ENCODE data around the gene RBBP8NL.
"Not testable (repeated sequence)": the region's sequence is repeated elsewhere in the genome, so short reads cannot be mapped to it uniquely, and the experiment has no call there.

RBBP8NL gene

DNA sequence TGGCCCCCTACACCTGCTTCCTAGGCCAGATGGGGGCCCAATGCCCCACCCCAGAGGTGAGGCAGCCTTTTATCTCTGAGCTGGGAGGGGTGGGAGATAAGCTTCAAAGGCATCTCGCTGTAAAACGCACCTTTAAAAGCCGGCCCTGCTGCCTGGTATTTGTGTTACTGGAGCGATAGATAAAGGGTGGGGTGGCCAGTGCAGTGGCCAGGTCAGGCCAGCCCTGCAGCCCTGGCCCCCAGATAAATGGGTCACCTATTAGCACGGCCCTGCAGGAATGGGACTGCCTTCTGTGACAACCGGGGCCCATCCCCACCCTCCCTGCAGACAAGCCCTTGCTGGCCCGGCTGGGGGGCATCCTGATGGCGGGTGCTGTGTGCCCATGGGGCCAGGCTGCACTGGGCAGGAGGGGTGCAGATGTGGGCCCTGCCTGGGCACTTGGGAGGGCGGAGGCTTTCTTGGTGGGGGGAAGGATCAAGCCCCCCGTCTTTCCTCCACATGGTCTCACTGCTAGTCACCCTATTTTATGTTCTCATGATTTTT lies 3.0 kb upstream of the RBBP8NL start:
- no peak overlapping the region for H3K4me3 ChIP-seq (replicated peaks; ENCODE audit: low read depth, low read length)
- H3K36me3 ChIP-seq (ENCODE audit: control insufficient read depth, insufficient read depth, low read length) = no peaks in the 10 kb centered on the region
- DNase-seq (ENCODE audit: extremely low read depth, insufficient read length) = no peak
- TF ChIP-seq, protein P1, sequence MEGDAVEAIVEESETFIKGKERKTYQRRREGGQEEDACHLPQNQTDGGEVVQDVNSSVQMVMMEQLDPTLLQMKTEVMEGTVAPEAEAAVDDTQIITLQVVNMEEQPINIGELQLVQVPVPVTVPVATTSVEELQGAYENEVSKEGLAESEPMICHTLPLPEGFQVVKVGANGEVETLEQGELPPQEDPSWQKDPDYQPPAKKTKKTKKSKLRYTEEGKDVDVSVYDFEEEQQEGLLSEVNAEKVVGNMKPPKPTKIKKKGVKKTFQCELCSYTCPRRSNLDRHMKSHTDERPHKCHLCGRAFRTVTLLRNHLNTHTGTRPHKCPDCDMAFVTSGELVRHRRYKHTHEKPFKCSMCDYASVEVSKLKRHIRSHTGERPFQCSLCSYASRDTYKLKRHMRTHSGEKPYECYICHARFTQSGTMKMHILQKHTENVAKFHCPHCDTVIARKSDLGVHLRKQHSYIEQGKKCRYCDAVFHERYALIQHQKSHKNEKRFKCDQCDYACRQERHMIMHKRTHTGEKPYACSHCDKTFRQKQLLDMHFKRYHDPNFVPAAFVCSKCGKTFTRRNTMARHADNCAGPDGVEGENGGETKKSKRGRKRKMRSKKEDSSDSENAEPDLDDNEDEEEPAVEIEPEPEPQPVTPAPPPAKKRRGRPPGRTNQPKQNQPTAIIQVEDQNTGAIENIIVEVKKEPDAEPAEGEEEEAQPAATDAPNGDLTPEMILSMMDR (IDR thresholded peaks at IDR 0.05; ENCODE audit: insufficient read depth, low read length, poor library complexity, severe bottlenecking) = no peak
- no peaks in the 10 kb centered on the region; the same call in none of the 2 replicates for H3K27me3 ChIP-seq (replicated peaks; ENCODE audit: control insufficient read depth, insufficient read depth, low read length)

DNA sequence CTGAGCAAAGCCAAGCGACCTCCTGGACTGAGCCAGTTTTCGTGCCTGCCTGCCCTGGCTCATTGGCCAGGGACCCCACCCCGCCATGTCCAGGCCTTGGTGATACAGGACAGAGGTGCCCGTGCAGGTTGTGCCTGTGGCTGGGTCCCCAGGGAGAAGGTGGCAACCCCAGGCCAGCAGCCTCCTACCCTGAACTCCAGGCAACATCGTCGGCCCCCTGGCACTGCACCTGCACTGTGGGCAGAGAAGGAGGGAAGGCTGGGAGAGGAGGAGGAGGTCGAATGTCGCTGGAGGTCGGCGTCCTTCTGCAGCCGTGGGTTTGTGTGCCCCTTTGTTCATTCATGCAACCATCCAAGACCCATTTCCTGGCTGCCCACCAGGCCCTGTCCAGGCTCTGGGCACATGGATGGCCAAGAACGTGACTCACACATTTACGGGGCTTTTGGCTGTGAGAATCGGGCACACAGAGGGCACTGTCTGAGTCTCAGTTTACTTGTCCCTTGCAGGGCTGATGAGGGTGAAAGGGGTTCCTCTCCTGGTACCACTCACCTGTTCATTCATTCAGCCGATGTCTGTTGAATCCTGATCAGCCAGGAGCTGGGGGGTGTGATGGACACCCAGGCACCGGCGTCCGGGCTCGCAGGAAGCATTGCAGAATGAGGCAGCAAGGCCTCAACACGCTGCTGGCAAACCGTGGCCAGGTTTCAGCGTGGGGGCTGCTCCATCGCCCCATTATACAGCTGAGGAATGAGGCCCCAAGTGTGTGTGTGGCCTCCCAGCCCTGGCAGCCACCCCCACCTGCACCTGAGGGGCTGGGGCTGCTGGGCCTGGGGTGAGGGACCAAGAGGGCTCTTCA lies 2.3 kb upstream of the RBBP8NL start:
- Histone ChIP-seq H3K36me3 (ENCODE audit: control insufficient read depth, insufficient read depth, low read length) (no peaks in the 10 kb centered on the region), H3K27me3 (replicated peaks; ENCODE audit: control insufficient read depth, insufficient read depth, low read length) (no peaks in the 10 kb centered on the region; the same call in none of the 2 replicates), H3K4me3 (replicated peaks; ENCODE audit: low read depth, low read length) (no peak overlapping the region)
- DNase-seq (ENCODE audit: extremely low read depth, insufficient read length) = no peak
- TF ChIP-seq, protein P1 (IDR thresholded peaks at IDR 0.05; ENCODE audit: insufficient read depth, low read length, poor library complexity, severe bottlenecking) = no peak

DNA sequence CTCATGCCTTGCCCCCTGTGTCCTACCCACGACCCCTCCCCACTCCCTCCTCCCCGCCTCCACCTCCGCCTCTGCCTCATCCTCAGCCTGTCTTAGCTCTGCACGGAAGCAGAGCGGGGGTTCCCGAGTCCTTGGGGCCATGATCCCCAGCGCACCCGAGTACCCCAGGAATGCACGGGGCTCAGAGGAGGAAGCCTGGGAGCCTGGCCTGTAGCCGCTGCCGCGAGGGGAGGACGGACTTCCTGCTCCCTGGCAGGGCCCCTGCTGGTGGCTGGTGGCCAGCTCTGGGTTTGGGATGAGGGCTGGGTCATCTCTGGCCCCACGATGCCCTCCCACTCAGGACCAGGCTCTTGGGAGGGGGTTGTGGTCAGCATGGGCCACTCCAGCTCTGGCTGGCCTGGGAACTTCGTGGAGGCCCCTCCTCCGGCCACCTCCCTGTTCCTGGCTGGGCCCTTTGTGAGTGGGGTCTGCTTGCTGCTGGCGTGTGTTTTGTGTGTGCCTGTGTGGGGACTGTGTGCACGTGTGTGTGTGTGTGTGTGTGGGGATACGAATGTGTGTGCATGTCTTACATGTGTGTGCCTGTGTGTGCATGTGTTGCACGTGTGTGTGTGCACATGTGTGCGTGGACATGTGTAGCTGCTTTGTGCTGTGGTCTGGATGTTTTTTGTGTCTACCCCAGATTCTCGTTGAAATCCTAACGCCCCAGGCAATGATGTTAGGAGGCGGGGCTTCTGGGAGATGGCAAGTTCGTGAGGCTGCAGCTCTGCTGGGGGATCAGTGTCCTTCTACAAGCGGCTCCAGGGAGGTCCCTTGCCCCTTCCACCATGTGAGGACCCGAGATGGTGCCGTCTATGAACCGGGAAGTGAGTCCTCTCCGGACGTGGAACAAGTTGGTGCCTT lies 1.3 kb upstream of the RBBP8NL start:
- no peak for DNase-seq (ENCODE audit: extremely low read depth, insufficient read length)
- Histone ChIP-seq H3K27me3 (replicated peaks; ENCODE audit: control insufficient read depth, insufficient read depth, low read length) (no peaks in the 10 kb centered on the region; the same call in 1 of the 2 replicates), H3K4me3 (replicated peaks; ENCODE audit: low read depth, low read length) (no peak overlapping the region), H3K36me3 (ENCODE audit: control insufficient read depth, insufficient read depth, low read length) (no peaks in the 10 kb centered on the region)
- TF ChIP-seq, protein P1 (IDR thresholded peaks at IDR 0.05; ENCODE audit: insufficient read depth, low read length, poor library complexity, severe bottlenecking) = no peak

DNA sequence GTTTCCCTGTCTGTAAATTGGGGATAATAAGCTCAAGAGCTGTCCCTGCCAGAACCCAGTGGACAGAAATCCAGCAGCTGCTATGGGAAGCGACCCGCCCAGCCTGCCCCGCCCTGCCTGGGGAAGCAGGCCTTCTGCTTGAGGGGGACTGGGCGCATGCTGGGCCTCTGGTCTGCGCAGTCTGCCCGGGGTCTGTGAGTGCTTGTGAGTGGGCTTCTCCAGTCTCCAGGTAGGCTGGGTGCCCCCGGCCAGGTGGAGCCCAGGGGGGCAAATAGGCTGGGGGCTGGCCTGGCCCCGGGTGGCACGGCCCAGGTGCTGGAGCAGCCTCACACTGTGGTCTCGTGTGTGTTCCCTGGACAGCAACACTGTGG lies 648 bp upstream of the RBBP8NL start:
- no peak overlapping the region for H3K4me3 ChIP-seq (replicated peaks; ENCODE audit: low read depth, low read length)
- H3K36me3 ChIP-seq (ENCODE audit: control insufficient read depth, insufficient read depth, low read length) = no peaks in the 10 kb centered on the region
- TF ChIP-seq, protein P1 (IDR thresholded peaks at IDR 0.05; ENCODE audit: insufficient read depth, low read length, poor library complexity, severe bottlenecking) = no peak
- DNase-seq (ENCODE audit: extremely low read depth, insufficient read length) = no peak
- no peaks in the 10 kb centered on the region; the same call in 1 of the 2 replicates for H3K27me3 ChIP-seq (replicated peaks; ENCODE audit: control insufficient read depth, insufficient read depth, low read length)

DNA sequence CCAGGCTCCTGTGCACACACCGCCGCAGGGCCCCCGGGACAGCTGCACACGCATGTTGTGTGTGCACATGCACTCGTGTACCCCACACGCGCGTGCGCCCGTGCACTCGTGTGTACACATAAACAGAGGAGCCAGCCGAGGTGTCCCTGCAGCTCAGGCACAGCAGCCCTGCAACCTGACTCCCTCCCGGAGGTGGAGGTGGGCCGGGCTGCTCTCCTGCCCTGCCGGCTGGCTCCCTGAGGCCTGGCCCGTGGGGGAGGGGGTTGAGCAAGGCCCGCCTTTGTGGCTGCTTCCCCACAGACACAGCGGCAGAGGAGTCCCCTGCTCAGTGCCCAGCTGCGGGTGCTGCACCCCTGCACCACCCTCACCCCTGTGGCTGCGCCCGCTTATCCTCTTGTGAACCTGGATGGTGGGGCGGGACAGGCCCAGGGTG lies 624 bp downstream of the RBBP8NL start:
- Histone ChIP-seq H3K36me3 (ENCODE audit: control insufficient read depth, insufficient read depth, low read length) (no peaks in the 10 kb centered on the region), H3K4me3 (replicated peaks; ENCODE audit: low read depth, low read length) (no peak overlapping the region), H3K27me3 (replicated peaks; ENCODE audit: control insufficient read depth, insufficient read depth, low read length) (no peaks in the 10 kb centered on the region; the same call in 1 of the 2 replicates)
- no peak for DNase-seq (ENCODE audit: extremely low read depth, insufficient read length)
- TF ChIP-seq, protein P1 (IDR thresholded peaks at IDR 0.05; ENCODE audit: insufficient read depth, low read length, poor library complexity, severe bottlenecking) = no peak

DNA sequence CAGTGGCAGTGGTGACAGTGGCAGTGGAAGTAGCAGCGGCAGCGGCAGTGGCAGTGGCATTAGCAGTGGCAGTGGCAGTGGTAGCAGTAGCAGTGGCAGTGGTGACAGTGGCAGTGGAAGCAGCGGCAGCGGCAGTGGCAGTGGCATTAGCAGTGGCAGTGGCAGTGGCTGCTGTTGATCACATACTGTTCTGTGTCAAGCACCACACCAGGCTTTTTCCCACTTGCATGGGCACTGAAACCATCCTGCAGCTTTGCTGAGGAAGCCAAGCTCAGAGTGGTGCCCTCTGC lies 1.3 kb downstream of the RBBP8NL start:
- not testable (repeated sequence) for H3K27me3 ChIP-seq (replicated peaks; ENCODE audit: control insufficient read depth, insufficient read depth, low read length); H3K36me3 ChIP-seq (ENCODE audit: control insufficient read depth, insufficient read depth, low read length); H3K4me3 ChIP-seq (replicated peaks; ENCODE audit: low read depth, low read length); DNase-seq (ENCODE audit: extremely low read depth, insufficient read length)

Data from GM06990 (cell line).